K562 (cell line): ENCODE measurements around the gene PAF1. TPM values are rescaled to one million over a fixed set of nuclear protein-coding genes. Genes with fewer than 3 reads are reported as not detected.
A peak's percentile ranks its signal among the peaks of the same experiment; 100 is the strongest.

Source experiments
- ARID1B ChIP-seq: fragments of 450-650 bp; IDR thresholded peaks from 2 replicates; pipeline ENCODE4 v1.6.1; 2016; ENCODE audit warnings: antibody characterized with exemption, mild to moderate bottlenecking, inconsistent platforms
- ATF1 ChIP-seq, 2 experiments: fragments of 450-650 bp in 1 of 2; IDR thresholded peaks; 2 replicates each; pipeline ENCODE4 v1.6.1; 2016; ENCODE audit warnings: missing compliant biosample characterization in 1 of 2, missing genetic modification characterization in 1 of 2
- CBX5 ChIP-seq: IDR thresholded peaks from 2 replicates; pipeline ENCODE4 v1.6.1; 2014; ENCODE audit warnings: low read depth, borderline replicate concordance
- CREM ChIP-seq: IDR thresholded peaks from 2 replicates; pipeline ENCODE4 v1.6.1; 2014; ENCODE audit warnings: antibody characterized with exemption, low read depth
- ESRRA ChIP-seq: fragments of 450-650 bp; IDR thresholded peaks from 2 replicates; pipeline ENCODE4 v1.6.1; 2014; ENCODE audit warnings: low read depth, mild to moderate bottlenecking, moderate library complexity, borderline replicate concordance
- FUS ChIP-seq: fragments of 200-400 bp; formaldehyde crosslinking; optimal IDR thresholded peaks from 2 replicates; pipeline ENCODE3; 2017; ENCODE audit warnings: low read depth, low read length
- IRF9 ChIP-seq: fragments of 450-650 bp; IDR thresholded peaks from 2 replicates; pipeline ENCODE4 v1.6.1; 2016; ENCODE audit warnings: missing biosample characterization, missing genetic modification characterization
- KAT8 ChIP-seq: fragments of 450-650 bp; IDR thresholded peaks from 2 replicates; pipeline ENCODE4 v1.6.1; 2016; ENCODE audit warnings: low read depth, mild to moderate bottlenecking
- LCOR ChIP-seq: sonication (generic); formaldehyde crosslinking; IDR thresholded peaks from 2 replicates; pipeline ENCODE4 v1.8.0; 2022; ENCODE audit warnings: mild to moderate bottlenecking, missing genetic modification reagents
- MAFF ChIP-seq: IDR thresholded peaks from 2 replicates; pipeline ENCODE4 v1.6.1; 2012; ENCODE audit warnings: low read length, improper control_type of control experiment
- MAFG ChIP-seq: fragments of 450-650 bp; conservative IDR thresholded peaks from 2 replicates; pipeline ENCODE4 v1.6.1; 2016; ENCODE audit warnings: missing genetic modification characterization, missing compliant biosample characterization
- NFE2 ChIP-seq: IDR thresholded peaks from 2 replicates; pipeline ENCODE4 v1.6.1; 2014; ENCODE audit warnings: antibody characterized with exemption, low read depth
- SMAD2 ChIP-seq: fragments of 150-350 bp; IDR thresholded peaks from 2 replicates; pipeline ENCODE4 v1.6.1; 2014; ENCODE audit warnings: low read depth, mild to moderate bottlenecking, low read length
- SMARCA4 ChIP-seq: fragments of 450-650 bp; IDR thresholded peaks from 2 replicates; pipeline ENCODE4 v1.6.1; 2016
- SP1 ChIP-seq: sonication (generic); formaldehyde crosslinking; IDR thresholded peaks from 2 replicates; pipeline ENCODE4 v1.8.1; 2022; ENCODE audit warnings: mild to moderate bottlenecking, missing genetic modification reagents
- SPI1 ChIP-seq: IDR thresholded peaks from 2 replicates; pipeline ENCODE4 v1.6.1; 2011; ENCODE audit warnings: low read depth, low read length, control low read depth, borderline replicate concordance
- TOE1 ChIP-seq, 2 experiments: fragments of 450-650 bp in 1 of 2; sonication (generic) in 1 of 2; formaldehyde crosslinking in 1 of 2; IDR thresholded peaks; 2 replicates each; pipeline versions ENCODE4 v1.7.1 to v1.8.0; 2016 to 2022; ENCODE audit warnings: borderline replicate concordance in 2 of 2, mild to moderate bottlenecking in 2 of 2, antibody characterized with exemption in 1 of 2, inconsistent platforms in 1 of 2, low read depth in 1 of 2, missing genetic modification reagents in 1 of 2, moderate library complexity in 1 of 2
- ZBTB2 ChIP-seq: fragments of 450-650 bp; IDR thresholded peaks from 2 replicates; pipeline ENCODE4 v1.6.1; 2016; ENCODE audit warnings: antibody characterized with exemption
- ZNF184 ChIP-seq: sonication (generic); formaldehyde crosslinking; IDR thresholded peaks from 2 replicates; pipeline ENCODE4 v1.5.0; 2020; ENCODE audit warnings: missing genetic modification reagents
- ZNF3 ChIP-seq: fragments of 250-450 bp; sonication (Bioruptor Pico); IDR thresholded peaks from 2 replicates; pipeline ENCODE4 v1.5.0; 2021; ENCODE audit warnings: mild to moderate bottlenecking, moderate library complexity
- ZNF407 ChIP-seq: fragments of 450-650 bp; IDR thresholded peaks from 2 replicates; pipeline ENCODE4 v1.6.1; 2016; ENCODE audit warnings: low read depth
- polyA plus RNA-seq, 8 experiments: library from polyadenylated mRNA; depleted of rRNA in 4 of 8; stranded (reverse) in 5 of 8; unstranded in 3 of 8; fragments of >200 nt; fragmentation: Nextera tagmentation in 2 of 8; fragmentation: Illumina TruSeq in 1 of 8; extraction: Ambion mirVana in 2 of 8; extraction: Trizol in 1 of 8; gene quantifications; 2 replicates each; pipeline versions ENCODE4 v1.2.1 to v1.2.3, GENCODE V29; 2011 to 2014; ENCODE audit warnings: inconsistent platforms in 1 of 8, missing spikeins in 1 of 8
- total RNA-seq, 7 experiments: library from RNA; depleted of rRNA in 6 of 7; stranded (reverse); fragments of >200 nt in 6 of 7; fragmentation: Illumina TruSeq in 2 of 7; extraction: Trizol in 2 of 7; gene quantifications; 2 replicates each; pipeline versions ENCODE4 v1.2.1 to v1.2.3, GENCODE V29; 2011 to 2021; ENCODE audit warnings: low replicate concordance in 1 of 7

PAF1 gene
- total and polyA plus RNA-seq, 9 of the 15 experiments (the other 6 are each of a cell fraction or from before 2014, with no cell fraction given) = 1.5 to 45.0 (median 33.8) TPM

DNA sequence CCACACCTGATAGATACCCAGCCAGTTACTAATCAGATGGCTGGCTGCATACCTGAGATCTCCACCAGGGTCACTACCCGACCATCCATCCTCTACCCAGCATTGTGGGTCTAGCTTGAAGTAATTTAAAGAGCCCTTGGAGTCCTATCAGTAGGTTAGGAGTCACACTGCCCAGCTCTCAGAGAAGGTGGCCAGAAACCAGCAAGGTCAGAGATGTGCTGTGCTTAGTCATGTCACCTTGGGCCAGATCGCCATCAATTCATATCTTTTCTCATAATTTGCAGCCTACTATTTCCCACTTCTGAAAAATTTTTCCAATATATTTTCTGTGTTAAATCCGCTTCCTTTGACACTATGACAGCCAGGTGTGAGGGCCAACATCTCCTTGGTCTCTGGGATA is 34.8 kb downstream of the PAF1 start (continued):
- no peak for TF ChIP-seq TOE1 (IDR thresholded peaks at IDR 0.05; ENCODE audit: borderline replicate concordance)
- TF ChIP-seq TOE1 (CRISPR knock-in tag; IDR thresholded peaks at IDR 0.05; ENCODE audit: borderline replicate concordance, low read depth) = no peak
- TF ChIP-seq MAFG (tag) = 0 out of 2 replicates have a peak, but pooled peaks have one; percentile 20
- TF ChIP-seq ATF1 (CRISPR knock-in tag; IDR thresholded peaks at IDR 0.05) = no peak
- TF ChIP-seq ATF1 (tag; IDR thresholded peaks at IDR 0.05) = no peak
- TF ChIP-seq SP1 = no peak
- no peak for TF ChIP-seq CREM
- no peak for TF ChIP-seq SPI1
- peak; percentile 15; the same call in 1 of the 2 replicates for TF ChIP-seq ESRRA
- no peak for TF ChIP-seq IRF9 (tag)
- TF ChIP-seq ARID1B = peak; percentile 25; the same call in 1 of the 2 replicates
- TF ChIP-seq ZNF3 (CRISPR knock-in tag) = no peak
- no peak for TF ChIP-seq FUS
- 0 out of 2 replicates have a peak, but pooled peaks have one; percentile 24 for TF ChIP-seq SMARCA4
- no peak for TF ChIP-seq ZBTB2
- no peak for TF ChIP-seq KAT8
- TF ChIP-seq CBX5 = no peak
- TF ChIP-seq NFE2 = peak; percentile 75
- TF ChIP-seq ZNF407 = no peak
- no peak for TF ChIP-seq ZNF184 (CRISPR knock-in tag)
- TF ChIP-seq SMAD2 = no peak
- TF ChIP-seq LCOR (CRISPR knock-in tag) = no peak
- TF ChIP-seq MAFF = peak; percentile 48; the same call in 1 of the 2 replicates
